Right lobe of liver (tissue), 4 donors: ENCODE data around the gene NDE1.

Experiments used
- POLR2A ChIP-seq: fragments of 450-650 bp; IDR thresholded peaks from one replicate; pipeline ENCODE4 v1.6.1; 2017; ENCODE audit warnings: antibody characterized with exemption, mild to moderate bottlenecking
- TF ChIP-seq, protein P1 (sequence below), 4 donors: fragments of 200-600 bp in 3 of 4; fragments of 450-650 bp in 1 of 4; IDR thresholded peaks; one replicate each; pipeline versions ENCODE4 v1.5.1 to v1.8.0; 2016 to 2022; ENCODE audit warnings: antibody characterized with exemption in 4 of 4, mild to moderate bottlenecking in 2 of 4
- donor health status: DM: no; HTN: no; CAD: no.
- donor health status: DM: no; HTN: no; CAD: no.
- donor health status: DM: no; HTN: yes; CAD: no.

DNA sequence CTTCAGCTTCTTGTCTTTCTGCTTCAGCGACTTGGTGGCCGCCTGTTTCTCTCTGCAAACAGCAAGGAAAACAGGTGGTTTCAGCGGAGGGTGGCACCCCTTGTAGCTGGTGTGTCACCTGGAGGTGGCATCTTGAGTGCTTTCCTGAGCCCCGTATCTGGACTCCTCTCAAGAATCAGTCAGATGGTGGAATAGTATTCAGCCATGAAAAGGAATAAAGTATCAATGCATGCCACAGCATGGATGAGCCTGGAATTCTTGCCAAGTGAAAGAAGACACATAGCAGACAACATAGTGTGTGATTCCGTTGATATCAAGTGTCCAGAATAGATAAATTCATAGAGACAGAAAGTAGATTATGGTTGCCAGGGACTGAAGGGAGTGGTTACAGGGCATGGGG lies 65.2 kb downstream of the NDE1 start:
- TF ChIP-seq, protein P1, sequence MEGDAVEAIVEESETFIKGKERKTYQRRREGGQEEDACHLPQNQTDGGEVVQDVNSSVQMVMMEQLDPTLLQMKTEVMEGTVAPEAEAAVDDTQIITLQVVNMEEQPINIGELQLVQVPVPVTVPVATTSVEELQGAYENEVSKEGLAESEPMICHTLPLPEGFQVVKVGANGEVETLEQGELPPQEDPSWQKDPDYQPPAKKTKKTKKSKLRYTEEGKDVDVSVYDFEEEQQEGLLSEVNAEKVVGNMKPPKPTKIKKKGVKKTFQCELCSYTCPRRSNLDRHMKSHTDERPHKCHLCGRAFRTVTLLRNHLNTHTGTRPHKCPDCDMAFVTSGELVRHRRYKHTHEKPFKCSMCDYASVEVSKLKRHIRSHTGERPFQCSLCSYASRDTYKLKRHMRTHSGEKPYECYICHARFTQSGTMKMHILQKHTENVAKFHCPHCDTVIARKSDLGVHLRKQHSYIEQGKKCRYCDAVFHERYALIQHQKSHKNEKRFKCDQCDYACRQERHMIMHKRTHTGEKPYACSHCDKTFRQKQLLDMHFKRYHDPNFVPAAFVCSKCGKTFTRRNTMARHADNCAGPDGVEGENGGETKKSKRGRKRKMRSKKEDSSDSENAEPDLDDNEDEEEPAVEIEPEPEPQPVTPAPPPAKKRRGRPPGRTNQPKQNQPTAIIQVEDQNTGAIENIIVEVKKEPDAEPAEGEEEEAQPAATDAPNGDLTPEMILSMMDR (IDR thresholded peaks at IDR 0.05): no peak
- no peak for TF ChIP-seq POLR2A
